A673 (cell line): ENCODE data around the gene SLC24A5.

Experiments used
- CTCF ChIP-seq: fragments of 300-800, 200-600 bp; sonication (generic); conservative IDR thresholded peaks from 2 replicates; pipeline ENCODE4 v1.5.1; 2017; ENCODE audit warnings: low read depth, mild to moderate bottlenecking, antibody characterized with exemption, low read length, moderate library complexity, mixed read lengths
- EZH2 ChIP-seq: fragments of 200-600 bp; sonication (generic); IDR thresholded peaks from 2 replicates; pipeline ENCODE4 v1.6.1; 2017; ENCODE audit warnings: borderline replicate concordance, low read depth, mild to moderate bottlenecking, mixed read lengths, antibody characterized with exemption, low read length; ENCODE audit not compliant: poor library complexity, severe bottlenecking

DNA sequence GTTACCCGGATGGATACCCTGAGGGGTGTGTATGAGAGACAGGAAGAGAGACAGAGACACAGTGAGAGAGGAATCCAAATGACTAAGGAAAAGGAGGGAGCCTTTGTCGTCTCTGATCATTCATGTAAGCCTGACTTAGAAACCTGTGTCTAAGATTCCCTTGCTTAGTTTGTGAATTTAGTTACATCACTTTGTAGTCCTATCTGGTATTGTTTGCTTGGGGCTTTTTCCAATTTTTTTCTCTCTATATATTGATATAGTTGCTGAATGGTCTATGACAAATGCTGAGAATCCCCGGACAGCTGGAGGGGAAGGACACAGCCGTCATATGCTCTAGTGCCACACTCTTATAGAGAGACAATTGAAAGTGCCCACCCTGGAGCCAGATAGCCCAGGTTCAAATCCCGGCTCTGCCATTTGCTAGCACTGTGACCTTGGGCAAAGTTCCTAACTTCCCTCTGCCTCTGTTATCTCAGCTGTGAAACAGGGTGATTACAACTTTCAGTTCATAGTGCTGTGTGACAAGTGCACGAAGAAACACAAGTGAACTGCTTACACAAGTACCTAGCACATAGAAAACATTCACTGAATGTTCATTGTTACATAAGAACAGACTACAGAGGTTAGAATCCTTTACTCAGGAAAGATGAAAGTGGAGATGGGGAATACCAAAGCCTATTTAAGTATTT, 6.0 kb downstream of the SLC24A5 start:
- TF ChIP-seq CTCF (no peak), EZH2 (no peak)
